ENCODE data around the gene CSF2.
"Not testable (repeated sequence)": the region's sequence is repeated elsewhere in the genome, so short reads cannot be mapped to it uniquely, and the experiment has no call there.

CSF2 gene

DNA sequence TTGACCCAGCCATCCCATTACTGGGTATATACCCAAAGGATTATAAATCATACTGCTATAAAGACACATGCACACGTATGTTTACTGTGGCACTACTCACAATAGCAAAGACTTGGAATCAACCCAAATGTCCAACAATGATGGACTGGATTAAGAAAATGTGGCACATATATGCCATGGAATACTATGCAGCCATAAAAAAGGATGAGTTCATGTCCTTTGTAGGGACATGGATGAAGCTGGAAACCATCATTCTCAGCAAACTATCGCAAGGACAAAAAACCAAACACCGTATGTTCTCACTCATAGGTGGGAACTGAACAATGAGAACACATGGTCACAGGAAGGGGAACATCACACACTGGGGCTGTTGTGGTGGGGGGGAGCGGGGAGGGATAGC, 35.4 kb downstream of the CSF2 start:
- DNase-seq (ENCODE audit: low read depth) = not testable (repeated sequence)

DNA sequence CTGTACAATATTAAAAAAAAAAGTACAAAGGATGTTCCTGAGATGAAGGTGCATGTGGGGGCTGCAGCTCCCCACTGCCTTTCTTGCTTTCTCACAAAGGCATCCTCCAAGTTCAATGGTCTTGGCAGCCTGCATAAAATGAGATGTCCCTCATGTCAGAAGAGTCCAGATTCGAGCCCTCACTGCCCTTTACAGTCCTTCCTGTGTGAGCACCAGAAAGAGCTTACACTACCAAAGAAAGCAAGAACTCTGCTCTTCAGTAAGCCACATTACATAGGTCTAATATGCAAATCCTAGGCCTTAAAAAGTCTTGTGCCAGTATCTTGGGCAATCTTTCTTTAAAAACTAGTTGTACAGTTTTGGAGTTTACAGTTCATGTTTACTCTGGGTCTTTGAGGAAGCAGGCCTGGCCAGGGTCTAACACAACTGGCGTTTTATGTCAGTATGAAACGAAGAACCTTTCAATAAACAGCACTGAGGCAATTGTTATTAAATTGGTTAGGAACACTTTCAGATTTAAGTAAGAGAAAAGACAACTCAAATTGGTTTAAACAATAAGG, 36.0 kb downstream of the CSF2 start:
- DNase-seq (ENCODE audit: low read depth) = no peak

DNA sequence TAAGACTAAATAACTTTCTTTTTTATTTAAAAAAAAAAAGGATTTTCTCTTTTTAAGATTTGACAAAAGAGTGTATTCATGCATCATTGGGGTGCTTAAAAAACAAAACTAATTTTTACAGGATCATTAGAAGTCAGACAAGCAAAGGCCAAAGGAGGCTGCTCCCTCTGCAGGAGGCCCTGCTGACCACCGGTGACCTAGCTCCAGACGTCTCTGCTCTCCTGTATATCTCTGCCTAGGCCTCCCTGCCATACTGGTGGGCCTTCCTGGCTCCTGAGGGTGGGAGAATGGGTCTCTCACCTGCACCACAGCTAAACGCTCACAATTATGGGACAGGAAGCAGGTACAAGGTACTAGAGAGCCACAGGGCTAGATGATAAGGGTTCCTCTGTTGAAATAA, 36.6 kb downstream of the CSF2 start:
- no peak for DNase-seq (ENCODE audit: low read depth)

DNA sequence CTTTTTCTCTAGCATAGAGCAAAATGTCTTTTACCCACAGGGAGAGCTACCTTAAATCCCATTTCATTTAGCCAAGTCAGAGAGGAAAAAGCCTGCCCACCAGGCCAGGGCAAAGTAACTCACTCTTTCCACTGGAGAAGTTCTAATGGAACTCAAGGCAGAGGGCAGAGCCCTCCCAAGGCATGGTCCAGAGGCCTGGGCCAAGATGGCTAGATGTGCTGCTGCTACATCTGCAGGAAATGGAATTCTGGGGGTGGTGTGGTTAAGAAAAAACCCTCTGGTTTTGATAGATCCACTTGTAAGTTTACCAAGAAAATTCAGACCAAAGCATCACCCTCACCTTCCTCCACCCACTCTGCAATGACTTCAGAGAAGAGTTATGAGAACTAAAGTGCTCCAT, 37.3 kb downstream of the CSF2 start:
- no peak for DNase-seq (ENCODE audit: low read depth)

DNA sequence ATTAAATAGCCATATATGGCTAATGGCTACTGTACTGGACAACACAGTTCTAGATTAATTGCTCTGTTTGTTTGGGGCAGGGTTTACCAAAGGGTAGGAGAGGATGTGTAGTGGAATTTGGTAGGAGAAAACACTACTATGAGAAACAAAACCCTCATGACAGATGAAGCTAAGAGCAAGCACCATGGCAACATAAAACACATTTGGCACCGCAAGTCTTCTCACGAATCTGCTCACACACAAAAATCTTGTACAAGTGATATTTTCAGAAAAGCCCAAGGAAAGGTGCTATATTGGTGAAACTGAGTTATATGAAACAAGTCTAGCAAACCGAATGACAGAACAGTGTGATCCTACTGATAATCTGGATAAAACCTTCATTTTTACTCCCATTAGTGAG, 38.5 kb downstream of the CSF2 start:
- DNase-seq (ENCODE audit: low read depth) = no peak

DNA sequence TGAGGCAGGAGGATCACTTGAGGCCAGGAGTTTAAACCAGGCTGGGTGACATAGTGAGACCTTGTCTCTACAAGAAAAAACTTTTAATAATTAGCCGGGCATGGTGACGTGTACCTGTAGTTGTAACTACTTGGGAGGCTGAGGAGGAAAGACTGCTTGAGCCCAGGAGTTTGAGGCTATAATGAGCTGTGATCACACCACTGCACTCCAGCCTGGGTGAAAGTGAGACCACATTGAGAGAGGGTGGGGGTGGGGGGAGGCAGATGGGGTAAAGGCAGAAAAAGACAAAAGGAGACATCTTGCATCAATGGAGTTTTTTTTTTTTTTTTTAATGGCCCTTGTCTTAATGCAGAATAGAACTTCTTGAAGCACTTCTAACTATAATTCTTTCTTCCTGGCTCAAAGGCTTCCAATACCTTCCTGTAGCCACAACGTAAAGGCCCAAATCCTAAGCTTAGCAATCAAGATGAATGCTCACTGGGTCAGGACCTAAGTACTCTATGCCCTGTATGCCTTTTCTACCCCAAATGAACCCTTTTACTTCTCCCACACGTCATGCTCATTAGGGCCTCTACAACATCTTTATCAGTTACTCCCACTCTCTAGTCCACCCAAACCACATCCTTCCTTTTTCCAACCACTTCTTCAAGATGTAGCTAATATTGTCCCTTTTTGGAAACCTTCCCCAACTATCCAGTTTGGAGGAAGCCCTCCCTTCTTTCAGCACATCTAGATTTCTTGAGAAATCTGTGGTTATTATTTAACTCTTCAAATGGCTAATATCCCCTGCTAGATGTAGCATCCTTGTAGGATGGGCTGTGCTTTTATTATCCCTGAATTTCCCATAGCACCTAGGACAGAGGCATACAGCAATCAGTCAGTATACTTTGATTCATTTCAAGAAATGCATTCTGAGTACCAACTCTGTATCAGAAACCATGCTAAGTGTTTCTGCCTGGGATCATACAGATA, 40.8 kb downstream of the CSF2 start:
- no peak for DNase-seq (ENCODE audit: low read depth)

DNA sequence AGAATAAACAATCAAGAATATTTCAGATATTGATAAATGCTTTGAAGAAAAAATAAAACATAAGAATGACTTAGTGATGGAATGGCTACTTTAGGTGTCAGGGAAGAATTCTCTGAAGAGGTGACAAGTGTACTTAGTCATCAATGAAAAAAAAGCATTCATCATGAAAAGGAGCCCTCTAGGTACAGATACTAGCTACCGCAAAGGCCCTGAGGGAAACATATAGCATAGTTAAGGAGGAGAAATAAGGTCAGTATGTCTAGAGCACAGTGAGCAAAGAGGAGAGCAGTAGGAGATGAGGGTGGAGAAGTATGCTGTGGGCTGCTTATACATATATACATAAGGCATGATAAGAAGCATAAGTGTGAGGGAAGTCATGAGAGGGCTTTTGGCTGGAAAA, 41.8 kb downstream of the CSF2 start:
- DNase-seq (ENCODE audit: low read depth) = no peak

DNA sequence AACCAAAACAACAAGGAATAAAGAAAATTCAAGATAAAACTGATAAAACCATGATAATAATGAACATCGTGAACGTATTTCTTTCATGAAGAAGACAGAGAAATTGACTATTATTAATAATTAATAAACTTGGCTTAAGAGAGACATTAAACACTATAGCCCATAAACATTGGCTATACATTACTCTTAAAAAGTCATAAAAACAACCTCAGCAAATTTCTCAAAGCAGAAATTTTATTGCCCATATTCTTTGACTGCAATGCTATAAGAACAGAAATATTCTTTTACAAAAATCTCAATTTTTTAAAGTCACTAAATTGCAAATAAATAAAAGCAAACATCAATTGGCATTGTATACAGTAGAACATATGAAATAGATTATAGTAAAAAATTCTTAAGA, 42.5 kb downstream of the CSF2 start:
- no peak for DNase-seq (ENCODE audit: low read depth)

DNA sequence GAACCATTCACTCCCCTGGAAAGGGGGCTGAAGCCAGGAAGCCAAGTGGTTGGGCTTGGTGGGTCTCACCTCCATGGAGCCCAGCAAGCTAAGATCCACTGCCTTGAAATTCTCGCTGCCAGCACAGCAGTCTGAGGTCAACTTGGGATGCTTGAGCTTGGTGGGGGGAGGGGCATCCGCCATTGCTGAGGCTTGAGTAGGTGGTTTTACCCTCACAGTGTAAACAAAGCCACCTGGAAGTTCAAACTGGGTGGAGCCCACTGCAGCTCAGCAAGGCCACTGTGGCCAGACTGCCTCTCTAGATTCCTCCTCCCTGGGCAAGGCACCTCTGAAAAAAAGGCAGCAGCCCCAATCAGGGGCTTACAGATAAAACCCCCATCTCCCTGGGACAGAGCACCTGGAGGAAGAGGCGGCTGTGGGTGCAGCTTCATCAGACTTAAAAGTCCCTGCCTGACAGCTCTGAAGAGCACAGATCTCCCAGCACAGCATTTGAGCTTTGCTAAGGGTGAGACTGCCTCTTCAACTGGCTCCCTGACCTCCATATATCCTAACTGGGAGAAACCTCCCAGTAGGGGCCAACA, 43.4 kb downstream of the CSF2 start:
- not testable (repeated sequence) for DNase-seq (ENCODE audit: low read depth)

DNA sequence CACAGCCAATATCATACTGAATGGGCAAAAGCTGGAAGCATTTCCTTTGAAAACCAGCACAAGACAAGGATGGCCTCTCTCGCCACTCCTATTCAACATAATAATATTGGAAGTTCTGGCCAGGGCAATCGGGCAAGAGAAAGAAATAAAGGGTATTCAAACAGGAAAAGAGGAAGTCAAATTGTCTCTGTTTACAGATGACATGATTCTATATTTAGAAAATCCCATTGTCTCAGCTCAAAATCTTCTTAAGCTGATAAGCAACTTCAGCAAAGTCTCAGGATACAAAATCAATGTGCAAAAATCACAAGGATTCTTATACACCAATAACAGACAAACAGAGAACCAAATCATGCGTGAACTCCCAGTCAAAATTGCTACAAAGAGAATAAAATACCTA, 47.1 kb downstream of the CSF2 start:
- DNase-seq (ENCODE audit: low read depth) = not testable (repeated sequence)

DNA sequence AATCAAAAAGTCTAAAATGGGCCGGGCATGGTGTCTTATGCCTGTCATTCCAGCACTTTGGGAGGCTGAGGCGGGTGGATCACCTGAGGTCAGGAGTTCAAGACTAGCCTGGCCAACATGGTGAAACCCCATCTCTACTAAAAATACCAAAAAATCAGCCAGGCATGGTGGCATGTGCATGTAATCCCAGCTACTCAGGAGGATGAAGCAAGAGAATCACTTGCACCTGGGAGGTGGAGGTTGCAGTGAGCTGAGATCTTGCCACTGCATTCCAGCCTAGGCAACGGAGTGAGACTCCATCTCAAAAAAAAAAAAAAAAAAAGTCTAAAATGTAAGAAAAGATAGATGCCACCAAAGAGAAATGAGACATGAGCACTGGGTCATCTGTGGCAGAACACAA, 49.4 kb downstream of the CSF2 start:
- not testable (repeated sequence) for DNase-seq (ENCODE audit: low read depth)

DNA sequence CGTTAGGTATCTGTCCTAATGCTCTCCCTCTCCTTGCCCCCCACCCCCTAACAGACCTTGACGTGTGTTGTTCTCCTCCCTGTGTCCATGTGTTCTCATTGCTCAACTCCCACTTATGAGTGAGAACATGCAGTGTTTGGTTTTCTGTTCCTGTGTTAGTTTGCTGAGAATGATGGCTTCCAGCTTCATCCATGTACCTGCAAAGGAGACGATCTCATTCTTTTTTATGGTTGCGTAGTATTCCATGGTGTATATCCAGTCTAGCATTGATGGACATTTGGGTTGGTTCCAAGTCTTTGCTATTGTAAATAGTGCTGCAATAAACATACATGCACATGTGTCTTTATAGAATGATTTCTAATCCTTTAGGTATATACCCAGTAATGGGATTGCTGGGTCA, 50.0 kb downstream of the CSF2 start:
- not testable (repeated sequence) for DNase-seq (ENCODE audit: low read depth)

Measured in stimulated activated CD8-positive, alpha-beta memory T cell treated with anti-CD3 and anti-CD28 coated beads, Interleukin-12 subunit alpha, Interleukin-12 subunit beta, amount 100 ng/mL, for 4 hours (primary cell).